Psoas muscle (tissue), 8 donors: ENCODE results near the gene NELFB. TPM values are rescaled to one million over a fixed set of nuclear protein-coding genes. Genes with fewer than 3 reads are reported as not detected.
"Not testable (repeated sequence)": the region's sequence is repeated elsewhere in the genome, so short reads cannot be mapped to it uniquely, and the experiment has no call there.

Source experiments
- ATAC-seq, 4 donors: fragments of 200-7000 bp; cut with Tn5 transposase; one replicate each; pipeline ENCODE4 v1.9.1; 2020; ENCODE audit warnings: moderate library complexity in 3 of 4, mild to moderate bottlenecking in 2 of 4
- DNase-seq, 2 donors: peaks; one replicate each; pipeline ENCODE4 v3.0.0-alpha.2; 2020
- H3K27ac ChIP-seq: fragments of 200-600 bp; one replicate; pipeline ENCODE4 v1.8.0; 2022
- H3K27me3 ChIP-seq, 3 donors: fragments of 200-600 bp in 1 of 3; one replicate each; pipeline versions ENCODE4 v1.6.1 to v1.8.0; 2013 to 2022; ENCODE audit warnings: low read length in 2 of 3, mild to moderate bottlenecking in 2 of 3, moderate library complexity in 1 of 3; ENCODE audit not compliant: insufficient read depth in 3 of 3
- H3K36me3 ChIP-seq, 2 donors: fragments of 200-600 bp in 1 of 2; one replicate each; pipeline versions ENCODE4 v1.6.1 to v1.8.0; 2013 to 2022; ENCODE audit warnings: low read depth in 1 of 2, mild to moderate bottlenecking in 1 of 2, moderate library complexity in 1 of 2; ENCODE audit not compliant: insufficient read depth in 1 of 2
- H3K4me1 ChIP-seq: fragments of 200-600 bp; one replicate; pipeline ENCODE4 v1.8.0; 2022
- H3K4me3 ChIP-seq: fragments of 200-600 bp; one replicate; pipeline ENCODE4 v1.8.0; 2022; ENCODE audit warnings: mild to moderate bottlenecking
- H3K9me3 ChIP-seq: fragments of 200-600 bp; one replicate; pipeline ENCODE4 v1.8.0; 2022
- WGBS, 3 donors: extraction: QIAGEN DNeasy Blood & Tissue Kit; methylation state at CpG; one replicate each; pipeline versions ENCODE4 v1.1.6 to v1.1.7; 2013; 5-methylcytosine and 5-hydroxymethylcytosine counted together
- intact Hi-C, 2 donors: fragments of 100-400 bp; cut with DNase I; formaldehyde crosslinking; loops; one replicate each; pipeline versions ENCODE4 v1.11.0 to v1.14.2; 2022
- polyA plus RNA-seq, 3 donors: library from polyadenylated mRNA; stranded (reverse); fragments of 200-250 nt; gene quantifications; one replicate each; pipeline ENCODE4 v1.2.3, GENCODE V29; 2013
- total RNA-seq, 4 donors: library from RNA; stranded (reverse); fragmentation: NEBNext Ultra II Directional in 2 of 4; extraction: Animal tissue kit (Norgen Biotek cat#: 25700) in 2 of 4; gene quantifications; one replicate each; pipeline versions ENCODE4 v1.2.1 to v1.2.4, GENCODE V29; 2021 to 2023
- TF ChIP-seq, protein P1 (sequence below): fragments of 200-600 bp; IDR thresholded peaks from one replicate; pipeline ENCODE4 v1.8.0; 2022; ENCODE audit warnings: antibody characterized with exemption
- donor health status: healthy with polysubstance abuse.
- donor health status: DM: no; HTN: no; CAD: no; lungs with moderate emphysema.
- donor health status: Bipolar disorder and iron deficiency.
- donor health status: healthy.
- donor health status: DM: yes; HTN: yes; CAD: no.
- donor health status: DM: no; HTN: no; CAD: no.
- donor health status: DM: no; HTN: no; CAD: no.
- donor health status: DM: yes; HTN: yes; CAD: no.

Gene NELFB
- total and polyA plus RNA-seq, 7 donors = 39.1 to 74.3 (median 43.8) TPM

DNA sequence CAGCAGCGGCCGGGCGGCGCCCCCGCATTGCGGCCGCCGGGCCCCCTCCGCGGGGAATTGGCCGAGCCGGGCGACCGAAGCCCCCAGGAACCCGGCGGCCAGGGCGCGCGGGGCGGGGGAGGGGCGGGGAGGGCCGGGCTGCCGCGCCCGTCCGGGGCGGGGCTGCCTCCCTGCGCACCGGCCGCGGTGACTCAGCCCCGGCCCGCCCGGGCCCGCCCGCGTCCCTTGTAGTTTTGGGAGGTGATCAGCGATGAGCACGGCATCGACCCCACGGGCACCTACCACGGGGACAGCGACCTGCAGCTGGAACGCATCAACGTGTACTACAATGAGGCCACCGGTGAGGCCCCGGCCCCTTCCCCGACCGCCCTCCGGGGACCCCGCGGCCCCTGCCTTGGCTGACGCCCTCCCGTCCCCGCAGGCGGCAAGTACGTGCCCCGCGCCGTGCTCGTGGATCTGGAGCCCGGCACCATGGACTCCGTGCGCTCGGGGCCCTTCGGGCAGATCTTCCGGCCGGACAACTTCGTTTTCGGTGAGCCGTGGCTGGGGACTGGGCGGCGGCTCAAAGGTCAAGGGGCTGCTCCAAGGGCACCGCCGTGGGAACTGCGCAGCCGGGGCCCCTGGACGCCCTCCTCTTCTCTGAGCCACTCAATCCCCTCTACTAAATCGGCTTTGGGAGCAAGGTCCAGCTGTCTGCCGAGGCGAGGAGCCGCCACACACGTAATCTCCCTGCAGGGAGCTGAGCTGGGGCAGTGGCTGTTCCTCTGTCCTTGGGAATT is 13.4 kb upstream of the NELFB start:
- TF ChIP-seq, protein P1, sequence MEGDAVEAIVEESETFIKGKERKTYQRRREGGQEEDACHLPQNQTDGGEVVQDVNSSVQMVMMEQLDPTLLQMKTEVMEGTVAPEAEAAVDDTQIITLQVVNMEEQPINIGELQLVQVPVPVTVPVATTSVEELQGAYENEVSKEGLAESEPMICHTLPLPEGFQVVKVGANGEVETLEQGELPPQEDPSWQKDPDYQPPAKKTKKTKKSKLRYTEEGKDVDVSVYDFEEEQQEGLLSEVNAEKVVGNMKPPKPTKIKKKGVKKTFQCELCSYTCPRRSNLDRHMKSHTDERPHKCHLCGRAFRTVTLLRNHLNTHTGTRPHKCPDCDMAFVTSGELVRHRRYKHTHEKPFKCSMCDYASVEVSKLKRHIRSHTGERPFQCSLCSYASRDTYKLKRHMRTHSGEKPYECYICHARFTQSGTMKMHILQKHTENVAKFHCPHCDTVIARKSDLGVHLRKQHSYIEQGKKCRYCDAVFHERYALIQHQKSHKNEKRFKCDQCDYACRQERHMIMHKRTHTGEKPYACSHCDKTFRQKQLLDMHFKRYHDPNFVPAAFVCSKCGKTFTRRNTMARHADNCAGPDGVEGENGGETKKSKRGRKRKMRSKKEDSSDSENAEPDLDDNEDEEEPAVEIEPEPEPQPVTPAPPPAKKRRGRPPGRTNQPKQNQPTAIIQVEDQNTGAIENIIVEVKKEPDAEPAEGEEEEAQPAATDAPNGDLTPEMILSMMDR = no peak
- WGBS, 3 donors = 1 to 2% (median 1%) methylated on average over 36 to 83 of the region's 83 CpGs
- Histone ChIP-seq H3K4me1 (peaks cover 62% of the 10 kb centered on the region), H3K27me3 (no peaks in the 10 kb centered on the region), H3K27ac (peak overlapping the region; percentile 98), H3K36me3 (peaks cover 0 to 23% of the 10 kb centered on the region in 2 donors), H3K9me3 (no peaks in the 10 kb centered on the region), H3K4me3 (peak overlapping the region; percentile 97)
- ATAC-seq = peak; percentile 23 to 48 (median 34)
- DNase-seq = peak; percentile 79 to 88
- intact Hi-C loops = no loop called here

DNA sequence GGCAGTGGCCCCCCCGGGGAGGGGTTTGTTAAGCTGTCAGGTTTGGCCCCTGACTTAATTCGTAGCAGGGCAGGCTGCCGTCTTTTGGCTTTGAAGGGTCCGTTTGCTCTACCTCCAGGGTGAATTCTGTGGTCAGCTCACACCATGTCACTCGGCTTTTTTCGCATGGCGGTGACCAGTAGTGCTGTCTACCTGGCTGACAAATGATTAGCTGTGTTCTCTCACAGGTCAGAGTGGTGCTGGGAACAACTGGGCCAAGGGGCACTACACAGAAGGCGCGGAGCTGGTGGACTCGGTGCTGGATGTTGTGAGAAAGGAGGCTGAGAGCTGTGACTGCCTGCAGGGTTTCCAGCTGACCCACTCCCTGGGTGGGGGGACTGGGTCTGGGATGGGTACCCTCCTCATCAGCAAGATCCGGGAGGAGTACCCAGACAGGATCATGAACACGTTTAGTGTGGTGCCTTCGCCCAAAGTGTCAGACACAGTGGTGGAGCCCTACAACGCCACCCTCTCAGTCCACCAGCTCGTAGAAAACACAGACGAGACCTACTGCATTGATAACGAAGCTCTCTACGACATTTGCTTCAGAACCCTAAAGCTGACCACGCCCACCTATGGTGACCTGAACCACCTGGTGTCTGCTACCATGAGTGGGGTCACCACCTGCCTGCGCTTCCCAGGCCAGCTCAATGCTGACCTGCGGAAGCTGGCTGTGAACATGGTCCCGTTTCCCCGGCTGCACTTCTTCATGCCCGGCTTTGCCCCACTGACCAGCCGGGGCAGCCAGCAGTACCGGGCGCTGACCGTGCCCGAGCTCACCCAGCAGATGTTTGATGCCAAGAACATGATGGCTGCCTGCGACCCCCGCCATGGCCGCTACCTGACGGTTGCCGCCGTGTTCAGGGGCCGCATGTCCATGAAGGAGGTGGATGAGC is 12.6 kb upstream of the NELFB start:
- no peak for DNase-seq
- no peaks in the 10 kb centered on the region for H3K27me3 ChIP-seq
- peak overlapping the region; percentile 98 for H3K27ac ChIP-seq
- peaks cover 55% of the 10 kb centered on the region for H3K4me1 ChIP-seq
- H3K9me3 ChIP-seq = no peaks in the 10 kb centered on the region
- H3K4me3 ChIP-seq = peak overlapping the region; percentile 97
- TF ChIP-seq, protein P1 = no peak
- H3K36me3 ChIP-seq = peaks cover 0 to 23% of the 10 kb centered on the region in 2 donors
- 65 to 71% (median 66%) methylated on average over 36 of the region's 36 CpGs for WGBS, 3 donors
- no peak for ATAC-seq
- intact Hi-C loops = no loop called here

DNA sequence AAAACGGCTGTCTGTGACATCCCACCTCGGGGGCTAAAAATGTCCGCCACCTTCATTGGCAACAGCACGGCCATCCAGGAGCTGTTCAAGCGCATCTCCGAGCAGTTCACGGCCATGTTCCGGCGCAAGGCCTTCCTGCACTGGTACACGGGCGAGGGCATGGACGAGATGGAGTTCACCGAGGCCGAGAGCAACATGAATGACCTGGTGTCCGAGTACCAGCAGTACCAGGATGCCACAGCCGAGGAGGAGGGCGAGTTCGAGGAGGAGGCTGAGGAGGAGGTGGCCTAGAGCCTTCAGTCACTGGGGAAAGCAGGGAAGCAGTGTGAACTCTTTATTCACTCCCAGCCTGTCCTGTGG is 11.9 kb upstream of the NELFB start:
- ATAC-seq, intact Hi-C loops, H3K27me3 ChIP-seq, H3K9me3 ChIP-seq, DNase-seq: not testable (repeated sequence)
- H3K36me3 ChIP-seq = peaks cover 0 to 23% of the 10 kb centered on the region in 2 donors
- H3K4me1 ChIP-seq = peaks cover 54% of the 10 kb centered on the region
- peak overlapping the region; percentile 58 for H3K27ac ChIP-seq
- peak overlapping the region; percentile 97 for H3K4me3 ChIP-seq
- WGBS, 3 donors = 88 to 95% (median 91%) methylated on average over 13 to 18 of the region's 18 CpGs

GRCh38 chr9:137243626-137244485 is 11.3 kb upstream of the NELFB start:
- Histone ChIP-seq H3K4me1 (peaks cover 48% of the 10 kb centered on the region), H3K36me3 (peaks cover 0 to 23% of the 10 kb centered on the region in 2 donors), H3K27me3 (no peaks in the 10 kb centered on the region), H3K4me3 (peak overlapping the region; percentile 97), H3K9me3 (no peaks in the 10 kb centered on the region), H3K27ac (peak overlapping the region; percentile 58)
- TF ChIP-seq, protein P1 = no peak
- ATAC-seq (no peak), DNase-seq (no peak)
- 59 to 71% (median 66%) methylated on average over 15 of the region's 15 CpGs for WGBS, 3 donors
- intact Hi-C loops = no loop called here
